Epithelial cell of esophagus (primary cell): ENCODE measurements around the gene DNER.

Source experiments
- DNase-seq: peaks from one replicate; pipeline ENCODE4 v3.0.0; 2010; ENCODE audit warnings: low read depth
- H3K4me3 ChIP-seq: 2 replicates; pipeline ENCODE4 v1.5.1; 2011; ENCODE audit warnings: mild to moderate bottlenecking, low read length, control low read depth
- TF ChIP-seq, protein P1 (sequence below): IDR thresholded peaks from 2 replicates; pipeline ENCODE4 v1.5.1; 2011; ENCODE audit warnings: low read depth, mild to moderate bottlenecking, low read length, control low read depth, inconsistent platforms; ENCODE audit not compliant: insufficient read depth; ENCODE audit errors: missing control alignments

Gene DNER

DNA sequence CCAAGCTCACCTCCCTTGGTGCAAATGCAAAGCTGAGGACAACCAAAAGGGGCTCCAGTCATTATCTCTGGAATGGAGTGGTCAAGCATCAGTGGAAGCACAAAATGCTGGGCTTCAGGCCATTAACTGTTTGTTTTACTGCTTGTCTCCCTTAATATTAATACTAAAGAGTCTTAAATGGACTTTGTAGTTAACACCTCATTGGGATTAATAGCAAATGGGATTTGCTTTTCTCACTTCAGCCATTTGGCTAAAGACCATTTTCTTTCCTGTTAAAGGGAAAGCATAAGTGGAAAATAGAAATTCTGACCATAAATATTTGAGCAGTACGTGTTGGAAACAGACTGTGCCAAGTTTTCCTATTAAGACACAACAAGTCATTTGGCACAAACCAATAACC, 154.4 kb downstream of the DNER start:
- H3K4me3 ChIP-seq: no peak overlapping the region
- TF ChIP-seq, protein P1, sequence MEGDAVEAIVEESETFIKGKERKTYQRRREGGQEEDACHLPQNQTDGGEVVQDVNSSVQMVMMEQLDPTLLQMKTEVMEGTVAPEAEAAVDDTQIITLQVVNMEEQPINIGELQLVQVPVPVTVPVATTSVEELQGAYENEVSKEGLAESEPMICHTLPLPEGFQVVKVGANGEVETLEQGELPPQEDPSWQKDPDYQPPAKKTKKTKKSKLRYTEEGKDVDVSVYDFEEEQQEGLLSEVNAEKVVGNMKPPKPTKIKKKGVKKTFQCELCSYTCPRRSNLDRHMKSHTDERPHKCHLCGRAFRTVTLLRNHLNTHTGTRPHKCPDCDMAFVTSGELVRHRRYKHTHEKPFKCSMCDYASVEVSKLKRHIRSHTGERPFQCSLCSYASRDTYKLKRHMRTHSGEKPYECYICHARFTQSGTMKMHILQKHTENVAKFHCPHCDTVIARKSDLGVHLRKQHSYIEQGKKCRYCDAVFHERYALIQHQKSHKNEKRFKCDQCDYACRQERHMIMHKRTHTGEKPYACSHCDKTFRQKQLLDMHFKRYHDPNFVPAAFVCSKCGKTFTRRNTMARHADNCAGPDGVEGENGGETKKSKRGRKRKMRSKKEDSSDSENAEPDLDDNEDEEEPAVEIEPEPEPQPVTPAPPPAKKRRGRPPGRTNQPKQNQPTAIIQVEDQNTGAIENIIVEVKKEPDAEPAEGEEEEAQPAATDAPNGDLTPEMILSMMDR: no peak
- DNase-seq: no peak

DNA sequence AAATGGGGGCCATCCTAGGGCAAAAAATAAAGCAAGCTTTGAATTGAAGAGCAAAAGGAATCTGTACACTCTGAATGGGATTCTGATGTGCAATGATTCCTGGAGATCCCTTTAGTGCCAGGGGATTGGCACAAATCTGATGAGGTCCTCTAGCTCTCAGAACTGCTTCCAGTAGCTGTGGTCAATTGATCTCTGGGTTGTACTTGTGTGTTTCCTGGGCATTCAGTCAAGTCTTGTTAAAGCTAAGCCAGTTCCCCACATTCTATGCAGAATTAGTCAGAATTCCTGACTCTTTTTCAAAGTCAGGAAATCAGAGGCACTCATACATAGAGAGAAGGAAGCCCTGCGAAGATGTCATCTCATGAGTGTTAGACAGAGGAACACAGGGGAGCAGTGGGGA, 161.3 kb downstream of the DNER start:
- no peak for DNase-seq
- H3K4me3 ChIP-seq: no peak overlapping the region
- TF ChIP-seq, protein P1: no peak

DNA sequence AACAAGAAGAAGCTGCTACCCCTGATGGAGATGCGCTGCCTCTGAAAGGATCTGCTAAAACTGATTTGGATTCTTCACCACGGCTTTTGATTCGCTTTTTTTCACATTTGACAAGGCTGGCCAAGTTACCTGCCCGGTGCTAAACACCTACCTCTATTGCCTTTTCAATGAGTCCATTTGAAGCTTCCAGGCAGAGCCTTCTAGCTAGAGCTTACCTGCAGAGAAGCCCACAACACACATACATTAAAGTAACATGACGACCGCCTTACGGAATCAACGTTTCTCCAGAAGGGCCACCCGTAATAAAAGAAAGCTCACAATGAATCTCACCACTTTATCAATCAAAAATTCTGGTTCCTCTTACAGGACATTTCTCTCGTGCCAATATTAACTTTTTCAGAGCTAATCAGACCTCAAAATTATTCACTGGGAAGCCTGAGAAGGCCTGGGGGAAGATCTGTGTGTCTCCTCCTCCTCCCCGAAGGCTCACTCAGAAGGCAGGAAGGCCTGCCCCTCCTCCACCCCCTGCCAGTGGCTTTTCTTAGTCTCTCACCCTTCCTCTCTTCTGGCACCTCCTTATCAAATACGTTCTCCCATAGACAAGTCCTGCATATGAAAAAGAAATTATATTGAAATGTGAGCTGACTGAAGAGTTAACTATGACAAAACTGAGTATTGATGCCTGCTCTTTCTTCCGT, 171.0 kb downstream of the DNER start:
- H3K4me3 ChIP-seq: no peak overlapping the region
- no peak for DNase-seq
- TF ChIP-seq, protein P1: no peak

DNA sequence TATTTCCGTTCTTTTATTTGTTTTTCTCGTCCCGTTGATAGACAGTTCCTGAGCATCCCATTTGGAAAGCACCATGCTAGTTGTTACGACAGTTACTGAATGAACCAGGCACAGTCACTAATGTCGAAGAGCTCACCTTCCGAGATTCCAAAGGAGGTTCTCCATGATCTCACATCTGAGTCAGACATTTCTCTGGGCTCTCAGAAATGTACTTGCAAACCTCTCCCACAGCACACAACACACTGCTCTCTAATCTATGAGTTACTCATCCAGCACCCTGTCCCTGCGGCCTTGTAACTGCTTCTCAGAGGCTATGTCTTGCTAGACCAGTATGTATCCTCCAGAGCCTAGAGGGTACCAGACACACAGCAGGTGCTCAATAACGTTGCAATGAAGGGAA, 174.7 kb downstream of the DNER start:
- DNase-seq: peak; percentile 71
- TF ChIP-seq, protein P1: no peak
- no peak overlapping the region for H3K4me3 ChIP-seq

DNA sequence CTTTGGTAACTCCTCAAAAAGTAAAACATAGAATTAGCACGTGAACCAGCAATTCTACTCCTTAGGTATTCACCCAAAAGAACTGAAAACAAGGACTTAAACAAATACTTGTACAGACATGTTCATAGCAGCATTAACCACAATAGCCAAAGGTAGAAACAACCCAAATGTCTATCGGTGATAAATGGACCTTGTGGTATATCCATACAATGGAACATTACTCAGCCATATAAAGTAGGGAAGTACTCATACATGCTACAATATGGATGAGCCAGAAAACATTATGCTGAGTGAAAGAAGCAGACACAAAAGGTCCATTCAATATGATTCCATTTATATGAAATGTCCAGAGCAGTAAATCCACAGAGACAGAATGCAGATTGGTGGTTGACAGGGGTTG, 182.8 kb downstream of the DNER start:
- TF ChIP-seq, protein P1: no peak
- H3K4me3 ChIP-seq: no peak overlapping the region
- DNase-seq: no peak

DNA sequence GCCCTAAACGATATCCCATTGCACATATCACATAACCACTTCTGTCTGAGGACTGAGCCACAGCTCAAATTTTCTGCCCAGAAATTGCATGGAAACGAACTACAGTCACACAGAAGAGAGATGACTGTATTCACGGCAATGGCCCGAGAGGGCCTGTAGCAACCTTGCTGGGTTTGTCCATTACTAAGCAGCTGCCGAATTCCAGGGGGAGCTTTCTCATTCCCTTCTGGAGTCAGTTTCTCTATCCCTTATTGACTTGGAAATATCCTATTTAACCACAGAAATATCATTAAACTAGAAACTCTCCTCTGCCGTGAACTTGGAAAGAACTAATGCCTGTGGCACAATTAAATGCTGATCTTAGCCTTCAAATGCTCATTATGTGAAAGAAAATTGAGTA, 183.9 kb downstream of the DNER start:
- DNase-seq: no peak
- TF ChIP-seq, protein P1: no peak
- no peak overlapping the region for H3K4me3 ChIP-seq

DNA sequence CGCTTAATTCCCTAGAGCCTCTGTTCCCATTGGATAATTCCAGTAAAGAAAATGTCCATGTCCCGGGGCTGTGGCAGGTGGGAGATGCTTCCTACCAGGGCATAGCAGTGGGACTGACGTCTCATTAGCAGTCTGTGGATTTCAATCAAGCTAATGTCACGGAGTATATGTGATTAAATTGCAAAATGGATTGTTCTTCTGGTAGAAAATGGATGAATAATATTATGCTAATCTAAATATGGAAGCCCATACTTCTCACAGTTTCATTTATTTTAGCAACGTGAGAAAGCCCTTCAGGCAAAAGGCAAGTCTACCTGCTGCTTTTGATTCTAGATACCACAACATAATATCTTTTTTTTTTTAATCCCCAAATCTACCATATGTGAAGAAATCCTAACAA, 185.5 kb downstream of the DNER start:
- DNase-seq: no peak
- TF ChIP-seq, protein P1: no peak
- H3K4me3 ChIP-seq: no peak overlapping the region
